CD8-positive, alpha-beta memory T cell (primary cell): Measurements from ENCODE around the gene IFI27. TPM values are rescaled to one million over a fixed set of nuclear protein-coding genes. Genes with fewer than 3 reads are reported as not detected.
A peak's percentile ranks its signal among the peaks of the same experiment; 100 is the strongest.

Experiments
- CTCF ChIA-PET: fragments of 350-600 bp; sonication (Branson Sonifier 250); formaldehyde crosslinking; loops from one replicate; lab custom pipeline; 2021; ENCODE audit warnings: antibody characterized with exemption; lab: Charles Lee
- POLR2A ChIA-PET: fragments of 350-600 bp; sonication (Branson Sonifier 250); formaldehyde crosslinking; loops from one replicate; lab custom pipeline; 2021; ENCODE audit warnings: antibody characterized with exemption; lab: Charles Lee
- DNase-seq, 5 donors: peaks; one replicate each; pipeline versions ENCODE4 v3.0.0 to v3.0.0-alpha.2; 2020 to 2022; ENCODE audit warnings: mixed read lengths in 1 of 5
- H3K27ac ChIP-seq: one replicate; pipeline ENCODE4 v1.7.0; 2013; ENCODE audit warnings: low read depth, mild to moderate bottlenecking, low read length, moderate library complexity
- H3K27me3 ChIP-seq: 2 replicates; pipeline ENCODE4 v1.7.0; 2013; ENCODE audit warnings: low read length, mild to moderate bottlenecking; ENCODE audit not compliant: insufficient read depth, poor library complexity, severe bottlenecking
- H3K36me3 ChIP-seq: 2 replicates; pipeline ENCODE4 v1.7.0; 2013; ENCODE audit warnings: mild to moderate bottlenecking, low read length, moderate library complexity; ENCODE audit not compliant: insufficient read depth
- H3K4me1 ChIP-seq: 2 replicates; pipeline ENCODE4 v1.7.0; 2013; ENCODE audit warnings: mild to moderate bottlenecking, low read length, moderate library complexity; ENCODE audit not compliant: insufficient read depth
- H3K4me3 ChIP-seq: 2 replicates; pipeline ENCODE4 v1.7.0; 2013; ENCODE audit warnings: mild to moderate bottlenecking, low read length
- H3K9me3 ChIP-seq: 2 replicates; pipeline ENCODE4 v1.7.0; 2013; ENCODE audit warnings: mild to moderate bottlenecking, low read length
- H3K27ac Mint-ChIP-seq, 8 donors: one replicate each; pipeline ENCODE4 v1.8.0; 2020 to 2021; ENCODE audit warnings: mixed read lengths in 8 of 8, mild to moderate bottlenecking in 6 of 8, inconsistent platforms in 3 of 8, moderate library complexity in 3 of 8
- H3K27me3 Mint-ChIP-seq, 2 donors: one replicate each; pipeline ENCODE4 v1.8.0; 2020 to 2021; ENCODE audit warnings: mixed read lengths in 2 of 2, mild to moderate bottlenecking in 1 of 2, moderate library complexity in 1 of 2
- H3K36me3 Mint-ChIP-seq, 3 donors: one replicate each; pipeline ENCODE4 v1.8.0; 2020 to 2021; ENCODE audit warnings: mixed read lengths in 3 of 3, inconsistent platforms in 1 of 3, mild to moderate bottlenecking in 1 of 3
- H3K4me1 Mint-ChIP-seq, 3 donors: one replicate each; pipeline ENCODE4 v1.8.0; 2020 to 2021; ENCODE audit warnings: mixed read lengths in 3 of 3, inconsistent platforms in 1 of 3, mild to moderate bottlenecking in 1 of 3
- H3K4me3 Mint-ChIP-seq, 7 donors: one replicate each; pipeline ENCODE4 v1.8.0; 2020 to 2021; ENCODE audit warnings: mixed read lengths in 7 of 7, mild to moderate bottlenecking in 6 of 7, moderate library complexity in 4 of 7, inconsistent platforms in 2 of 7
- H3K9me3 Mint-ChIP-seq, 5 donors: one replicate each; pipeline ENCODE4 v1.8.0; 2020 to 2022; ENCODE audit warnings: mixed read lengths in 5 of 5, mild to moderate bottlenecking in 3 of 5, moderate library complexity in 2 of 5, inconsistent platforms in 1 of 5
- polyA plus RNA-seq: library from polyadenylated mRNA; unstranded; fragments of 300-500 nt; fragmentation: Illumina TruSeq; gene quantifications from one replicate; pipeline ENCODE4 v1.2.3, GENCODE V29; 2021
- total RNA-seq, 2 experiments: library from RNA; stranded (reverse); gene quantifications; one replicate each; pipeline ENCODE4 v1.2.3, GENCODE V29; 2021

IFI27 gene
- total and polyA plus RNA-seq, 3 experiments from 2014 or later: 1.3 to 5.5 (median 1.3) TPM

- Histone ChIP-seq H3K27me3 (no peaks in the 10 kb centered on the region), H3K4me1 (no peaks in the 10 kb centered on the region), H3K27ac (no peak overlapping the region), H3K4me3 (no peak overlapping the region), H3K36me3 (no peaks in the 10 kb centered on the region), H3K9me3 (no peaks in the 10 kb centered on the region)
- Mint-ChIP-seq H3K27ac (no peak overlapping the region), H3K27me3 (peaks cover 26 to 34% of the 10 kb centered on the region in 2 donors), H3K4me3 (no peak overlapping the region), H3K4me1 (no peaks in the 10 kb centered on the region), H3K9me3 (peaks cover 12 to 22% (median 13%) of the 10 kb centered on the region in 5 donors), H3K36me3 (peaks cover 0 to 6% (median 0%) of the 10 kb centered on the region in 3 donors)
- ChIA-PET CTCF (no interaction called here), POLR2A (no interaction called here)
- no peak for DNase-seq
Observed at GRCh38 chr14:94122438-94122837, 11.9 kb downstream of the IFI27 start.

- Histone ChIP-seq H3K36me3 (no peaks in the 10 kb centered on the region), H3K9me3 (no peaks in the 10 kb centered on the region), H3K27me3 (no peaks in the 10 kb centered on the region), H3K4me3 (no peak overlapping the region), H3K27ac (no peak overlapping the region), H3K4me1 (no peaks in the 10 kb centered on the region)
- Mint-ChIP-seq H3K36me3 (peaks cover 0 to 8% (median 0%) of the 10 kb centered on the region in 3 donors), H3K27ac (no peak overlapping the region), H3K9me3 (peaks cover 12 to 22% (median 13%) of the 10 kb centered on the region in 5 donors), H3K27me3 (peaks cover 22 to 27% of the 10 kb centered on the region in 2 donors), H3K4me3 (no peak overlapping the region), H3K4me1 (peaks cover 0 to 4% (median 0%) of the 10 kb centered on the region in 3 donors)
- no peak for DNase-seq
- ChIA-PET CTCF (interaction anchor here (2.6 kb wide), 1 partner anchor 13 kb away, joined by 9 read pairs; no protein-coding TSS in a partner anchor), POLR2A (no interaction called here)
Observed at GRCh38 chr14:94123296-94123695, 12.8 kb downstream of the IFI27 start.

GRCh38 chr14:94123868-94124267, 13.3 kb downstream of the IFI27 start:
- ChIA-PET CTCF (interaction anchor here (2.6 kb wide), 1 partner anchor 13 kb away, joined by 9 read pairs; no protein-coding TSS in a partner anchor), POLR2A (no interaction called here)
- no peak overlapping the region for H3K4me3 ChIP-seq
- no peak for DNase-seq
- Mint-ChIP-seq H3K4me1 (peaks cover 4 to 9% (median 5%) of the 10 kb centered on the region in 3 donors), H3K27ac (no peak overlapping the region), H3K9me3 (peaks cover 12 to 22% (median 13%) of the 10 kb centered on the region in 5 donors), H3K36me3 (peaks cover 0 to 8% (median 0%) of the 10 kb centered on the region in 3 donors), H3K27me3 (peaks cover 16 to 27% of the 10 kb centered on the region in 2 donors), H3K4me3 (no peak overlapping the region)
- H3K36me3 ChIP-seq: no peaks in the 10 kb centered on the region
- no peaks in the 10 kb centered on the region for H3K9me3 ChIP-seq
- no peaks in the 10 kb centered on the region for H3K27me3 ChIP-seq
- peaks cover 5% of the 10 kb centered on the region for H3K4me1 ChIP-seq
- no peak overlapping the region for H3K27ac ChIP-seq

- peak overlapping the region in 1 of 7 donors; percentile 15 for H3K4me3 Mint-ChIP-seq
- no peaks in the 10 kb centered on the region for H3K27me3 ChIP-seq
- no peaks in the 10 kb centered on the region for H3K9me3 ChIP-seq
- CTCF ChIA-PET: interaction anchor here (1.3 to 2.6 kb wide), 2 partner anchors 12 to 154 kb away, joined by 4 to 9 read pairs; no protein-coding TSS in a partner anchor
- peaks cover 13 to 24% of the 10 kb centered on the region in 2 donors for H3K27me3 Mint-ChIP-seq
- H3K4me1 ChIP-seq: peaks cover 9% of the 10 kb centered on the region
- H3K27ac Mint-ChIP-seq: peak overlapping the region in 2 of 8 donors; percentile 62 to 64
- peaks cover 9 to 15% (median 11%) of the 10 kb centered on the region in 3 donors for H3K4me1 Mint-ChIP-seq
- H3K27ac ChIP-seq: no peak overlapping the region
- no peak overlapping the region for H3K4me3 ChIP-seq
- H3K36me3 Mint-ChIP-seq: peaks cover 0 to 11% (median 0%) of the 10 kb centered on the region in 3 donors
- H3K9me3 Mint-ChIP-seq: peaks cover 7 to 18% (median 8%) of the 10 kb centered on the region in 5 donors
- POLR2A ChIA-PET: no interaction called here
- H3K36me3 ChIP-seq: no peaks in the 10 kb centered on the region
- no peak for DNase-seq
Observed at GRCh38 chr14:94124582-94125377, 14.2 kb downstream of the IFI27 start.

GRCh38 chr14:94125659-94126418, 15.3 kb downstream of the IFI27 start:
- no peak for DNase-seq
- peaks cover 16% of the 10 kb centered on the region for H3K4me1 ChIP-seq
- ChIA-PET CTCF (interaction anchor here (1.3 to 7.4 kb wide), 3 partner anchors 11 to 187 kb away, joined by 4 to 43 read pairs (median 9); no protein-coding TSS in a partner anchor), POLR2A (no interaction called here)
- peaks cover 14 to 22% (median 19%) of the 10 kb centered on the region in 3 donors for H3K4me1 Mint-ChIP-seq
- no peaks in the 10 kb centered on the region for H3K27me3 ChIP-seq
- peaks cover under 1 to 8% (median 2%) of the 10 kb centered on the region in 5 donors for H3K9me3 Mint-ChIP-seq
- no peak overlapping the region for H3K4me3 Mint-ChIP-seq
- no peaks in the 10 kb centered on the region for H3K36me3 ChIP-seq
- H3K27ac Mint-ChIP-seq: peak overlapping the region in 3 of 8 donors; percentile 18 to 70 (median 43)
- no peaks in the 10 kb centered on the region for H3K9me3 ChIP-seq
- peaks cover 8 to 17% of the 10 kb centered on the region in 2 donors for H3K27me3 Mint-ChIP-seq
- H3K36me3 Mint-ChIP-seq: peaks cover 0 to 11% (median 0%) of the 10 kb centered on the region in 3 donors
- H3K4me3 ChIP-seq: no peak overlapping the region
- H3K27ac ChIP-seq: no peak overlapping the region

GRCh38 chr14:94126419-94126677, 15.8 kb downstream of the IFI27 start:
- Mint-ChIP-seq H3K27ac (peak overlapping the region in 5 of 8 donors; percentile 4 to 70 (median 43)), H3K27me3 (peaks cover 8 to 12% of the 10 kb centered on the region in 2 donors), H3K9me3 (peaks cover 0 to 4% (median 0%) of the 10 kb centered on the region in 5 donors), H3K36me3 (peaks cover 0 to 11% (median 0%) of the 10 kb centered on the region in 3 donors), H3K4me3 (no peak overlapping the region), H3K4me1 (peaks cover 14 to 22% (median 19%) of the 10 kb centered on the region in 3 donors)
- H3K27ac ChIP-seq: no peak overlapping the region
- no peak overlapping the region for H3K4me3 ChIP-seq
- peaks cover 16% of the 10 kb centered on the region for H3K4me1 ChIP-seq
- no peak for DNase-seq
- CTCF ChIA-PET: interaction anchor here (1.3 to 7.4 kb wide), 2 partner anchors 10 to 188 kb away, joined by 5 to 43 read pairs; no protein-coding TSS in a partner anchor
- H3K9me3 ChIP-seq: no peaks in the 10 kb centered on the region
- no peaks in the 10 kb centered on the region for H3K27me3 ChIP-seq
- no peaks in the 10 kb centered on the region for H3K36me3 ChIP-seq
- POLR2A ChIA-PET: no interaction called here

- CTCF ChIA-PET: interaction anchor here (1.3 to 7.4 kb wide), 2 partner anchors 10 to 188 kb away, joined by 5 to 43 read pairs; no protein-coding TSS in a partner anchor
- Histone ChIP-seq H3K27me3 (no peaks in the 10 kb centered on the region), H3K27ac (no peak overlapping the region), H3K4me1 (peaks cover 16% of the 10 kb centered on the region), H3K36me3 (no peaks in the 10 kb centered on the region), H3K4me3 (no peak overlapping the region), H3K9me3 (no peaks in the 10 kb centered on the region)
- H3K36me3 Mint-ChIP-seq: peaks cover 0 to 11% (median 0%) of the 10 kb centered on the region in 3 donors
- DNase-seq: no peak
- peaks cover 3 to 7% of the 10 kb centered on the region in 2 donors for H3K27me3 Mint-ChIP-seq
- H3K27ac Mint-ChIP-seq: peak overlapping the region in 1 of 8 donors; percentile 70
- peaks cover 14 to 22% (median 19%) of the 10 kb centered on the region in 3 donors for H3K4me1 Mint-ChIP-seq
- H3K4me3 Mint-ChIP-seq: no peak overlapping the region
- H3K9me3 Mint-ChIP-seq: no peaks in the 10 kb centered on the region
- POLR2A ChIA-PET: no interaction called here
Observed at GRCh38 chr14:94126800-94127199, 16.3 kb downstream of the IFI27 start.
